HG03469 (cell line): Measurements from ENCODE around the gene COL1A1.

ENCODE experiments used
- ATAC-seq: cut with Tn5 transposase; IDR thresholded peaks from one replicate; pipeline ENCODE4 v1.9.1; 2021; ENCODE audit warnings: mild to moderate bottlenecking, moderate library complexity, moderate number of reproducible peaks; ENCODE audit not compliant: unreplicated experiment

The COL1A1 gene

GRCh38 chr17:50213026-50214022, 11.9 kb upstream of the COL1A1 start:
- no peak for ATAC-seq

GRCh38 chr17:50212121-50212843, 10.9 kb upstream of the COL1A1 start:
- ATAC-seq = no peak

GRCh38 chr17:50211249-50212120, 10.1 kb upstream of the COL1A1 start:
- ATAC-seq = no peak

- no peak for ATAC-seq
These were observed 9.1 kb upstream of the COL1A1 start for GRCh38 chr17:50210240-50211225.

- no peak for ATAC-seq
These were observed 8.2 kb upstream of the COL1A1 start for GRCh38 chr17:50209472-50210239.

GRCh38 chr17:50209133-50209471, 7.7 kb upstream of the COL1A1 start:
- ATAC-seq = no peak

- ATAC-seq = no peak
These were observed 7.2 kb upstream of the COL1A1 start for GRCh38 chr17:50208611-50209061.

GRCh38 chr17:50207792-50208567, 6.5 kb upstream of the COL1A1 start:
- no peak for ATAC-seq

GRCh38 chr17:50207315-50207714, 5.9 kb upstream of the COL1A1 start:
- no peak for ATAC-seq

GRCh38 chr17:50206604-50207293, 5.3 kb upstream of the COL1A1 start:
- ATAC-seq = no peak

GRCh38 chr17:50205963-50206505, 4.6 kb upstream of the COL1A1 start:
- no peak for ATAC-seq

- no peak for ATAC-seq
These were observed 3.9 kb upstream of the COL1A1 start for GRCh38 chr17:50205111-50205962.

GRCh38 chr17:50204431-50204830, 3.0 kb upstream of the COL1A1 start:
- ATAC-seq = no peak

- ATAC-seq = no peak
These were observed 2.3 kb upstream of the COL1A1 start for GRCh38 chr17:50203604-50204345.

- no peak for ATAC-seq
These were observed 1.7 kb upstream of the COL1A1 start for GRCh38 chr17:50203086-50203485.
